Endothelial cell of umbilical vein (primary cell): ENCODE measurements around the gene ZNF10.

Experiments used
- EZH2 ChIP-seq: IDR thresholded peaks from 2 replicates; pipeline ENCODE4 v1.6.1; 2012; ENCODE audit warnings: borderline replicate concordance, low read depth, mild to moderate bottlenecking, moderate library complexity, low read length, inconsistent platforms; ENCODE audit not compliant: severe bottlenecking
- FOS ChIP-seq: IDR thresholded peaks from 2 replicates; pipeline ENCODE4 v1.6.1; 2011; ENCODE audit warnings: mild to moderate bottlenecking, low read length, moderate library complexity, borderline replicate concordance; ENCODE audit not compliant: insufficient read depth
- GATA2 ChIP-seq: IDR thresholded peaks from 2 replicates; pipeline ENCODE4 v1.7.0; 2011; ENCODE audit warnings: low read depth, mild to moderate bottlenecking, moderate library complexity, mixed read lengths, low read length; ENCODE audit not compliant: insufficient read length, insufficient read depth
- POLR2A ChIP-seq: IDR thresholded peaks from 2 replicates; pipeline ENCODE4 v1.6.1; 2012; ENCODE audit warnings: low read depth, mild to moderate bottlenecking, control low read depth, low read length
- TF ChIP-seq, protein P1 (sequence below), 2 donors: IDR thresholded peaks; 1 replicate in 1 of 2; 2 replicates in 1 of 2; pipeline ENCODE4 v1.5.1; 2011; ENCODE audit warnings: low read length in 2 of 2, mild to moderate bottlenecking in 2 of 2, moderate library complexity in 2 of 2, control low read depth in 1 of 2, inconsistent platforms in 1 of 2, low read depth in 1 of 2; ENCODE audit not compliant: insufficient read depth in 1 of 2; ENCODE audit errors: extremely low read depth in 1 of 2
- TF ChIP-seq, protein P2 (sequence below): IDR thresholded peaks from 2 replicates; pipeline ENCODE4 v1.6.1; 2011; ENCODE audit not compliant: insufficient read depth, insufficient read length

DNA sequence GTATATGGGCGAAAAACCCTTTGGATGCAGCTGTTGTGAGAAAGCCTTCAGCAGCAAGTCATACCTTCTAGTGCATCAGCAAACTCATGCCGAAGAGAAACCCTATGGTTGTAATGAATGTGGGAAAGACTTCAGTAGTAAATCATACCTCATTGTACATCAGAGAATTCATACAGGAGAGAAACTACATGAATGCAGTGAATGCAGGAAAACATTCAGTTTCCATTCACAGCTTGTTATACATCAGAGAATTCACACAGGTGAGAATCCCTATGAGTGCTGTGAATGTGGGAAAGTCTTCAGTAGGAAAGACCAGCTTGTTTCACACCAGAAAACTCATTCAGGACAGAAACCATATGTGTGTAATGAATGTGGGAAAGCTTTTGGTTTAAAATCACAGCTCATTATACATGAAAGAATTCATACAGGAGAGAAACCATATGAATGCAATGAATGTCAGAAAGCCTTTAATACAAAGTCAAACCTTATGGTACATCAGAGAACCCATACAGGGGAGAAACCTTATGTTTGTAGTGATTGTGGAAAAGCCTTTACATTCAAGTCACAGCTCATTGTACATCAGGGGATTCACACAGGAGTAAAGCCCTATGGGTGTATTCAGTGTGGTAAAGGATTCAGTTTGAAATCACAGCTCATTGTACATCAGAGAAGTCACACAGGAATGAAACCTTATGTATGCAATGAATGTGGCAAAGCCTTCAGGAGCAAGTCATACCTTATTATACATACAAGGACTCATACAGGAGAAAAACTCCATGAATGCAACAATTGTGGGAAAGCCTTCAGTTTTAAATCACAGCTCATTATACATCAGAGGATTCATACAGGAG lies 72.3 kb downstream of the ZNF10 start:
- TF ChIP-seq, protein P1, sequence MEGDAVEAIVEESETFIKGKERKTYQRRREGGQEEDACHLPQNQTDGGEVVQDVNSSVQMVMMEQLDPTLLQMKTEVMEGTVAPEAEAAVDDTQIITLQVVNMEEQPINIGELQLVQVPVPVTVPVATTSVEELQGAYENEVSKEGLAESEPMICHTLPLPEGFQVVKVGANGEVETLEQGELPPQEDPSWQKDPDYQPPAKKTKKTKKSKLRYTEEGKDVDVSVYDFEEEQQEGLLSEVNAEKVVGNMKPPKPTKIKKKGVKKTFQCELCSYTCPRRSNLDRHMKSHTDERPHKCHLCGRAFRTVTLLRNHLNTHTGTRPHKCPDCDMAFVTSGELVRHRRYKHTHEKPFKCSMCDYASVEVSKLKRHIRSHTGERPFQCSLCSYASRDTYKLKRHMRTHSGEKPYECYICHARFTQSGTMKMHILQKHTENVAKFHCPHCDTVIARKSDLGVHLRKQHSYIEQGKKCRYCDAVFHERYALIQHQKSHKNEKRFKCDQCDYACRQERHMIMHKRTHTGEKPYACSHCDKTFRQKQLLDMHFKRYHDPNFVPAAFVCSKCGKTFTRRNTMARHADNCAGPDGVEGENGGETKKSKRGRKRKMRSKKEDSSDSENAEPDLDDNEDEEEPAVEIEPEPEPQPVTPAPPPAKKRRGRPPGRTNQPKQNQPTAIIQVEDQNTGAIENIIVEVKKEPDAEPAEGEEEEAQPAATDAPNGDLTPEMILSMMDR (IDR thresholded peaks at IDR 0.05; ENCODE audit: extremely low read depth in 1 of 2, insufficient read depth in 1 of 2, low read depth in 1 of 2, low read length in 2 of 2), result no peak
- TF ChIP-seq GATA2, result no peak
- TF ChIP-seq POLR2A, result no peak
- TF ChIP-seq FOS, result no peak
- no peak for TF ChIP-seq EZH2
- TF ChIP-seq, protein P2, sequence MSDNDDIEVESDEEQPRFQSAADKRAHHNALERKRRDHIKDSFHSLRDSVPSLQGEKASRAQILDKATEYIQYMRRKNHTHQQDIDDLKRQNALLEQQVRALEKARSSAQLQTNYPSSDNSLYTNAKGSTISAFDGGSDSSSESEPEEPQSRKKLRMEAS, result no peak
